Measurements from ENCODE around the gene MCOLN1. TPM values are rescaled to one million over a fixed set of nuclear protein-coding genes. Genes with fewer than 3 reads are reported as not detected.
"Not testable (repeated sequence)": the region's sequence is repeated elsewhere in the genome, so short reads cannot be mapped to it uniquely, and the experiment has no call there.

Gene MCOLN1
- total RNA-seq, 1 donor = 12.0 TPM

GRCh38 chr19:7570761-7571160 is 48.3 kb downstream of the MCOLN1 start:
- DNase-seq (ENCODE audit: low read depth) = no peak
- H3K4me3 ChIP-seq (ENCODE audit: low read depth, low read length) = no peak overlapping the region
- TF ChIP-seq CTCF (IDR thresholded peaks at IDR 0.05; ENCODE audit: insufficient read depth, low read length) = no peak

GRCh38 chr19:7575434-7576040 is 53.1 kb downstream of the MCOLN1 start:
- H3K4me3 ChIP-seq (ENCODE audit: low read depth, low read length) = no peak overlapping the region
- TF ChIP-seq CTCF (IDR thresholded peaks at IDR 0.05; ENCODE audit: insufficient read depth, low read length) = no peak
- no peak for DNase-seq (ENCODE audit: low read depth)

DNA sequence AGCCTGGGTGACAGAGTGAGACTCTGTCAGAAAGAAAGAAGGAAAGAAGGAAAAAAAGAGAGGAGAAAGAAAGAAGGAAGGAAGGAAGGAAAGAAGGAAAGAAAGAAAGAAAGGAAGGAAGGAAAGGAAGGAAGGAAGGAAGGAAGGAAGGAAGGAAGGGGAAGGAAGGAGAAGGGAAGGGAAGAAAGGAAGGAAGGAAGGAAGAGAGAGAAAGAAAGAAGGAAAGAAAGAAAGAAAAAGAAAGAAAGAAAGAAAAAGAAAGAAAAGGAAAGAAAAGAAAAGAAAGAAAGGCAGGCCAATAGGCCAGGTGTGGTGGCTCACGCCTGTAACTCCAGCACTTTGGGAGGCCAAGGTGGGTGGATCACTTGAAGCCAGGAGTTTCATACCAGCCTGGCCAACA is 55.0 kb downstream of the MCOLN1 start:
- DNase-seq (ENCODE audit: low read depth); H3K4me3 ChIP-seq (ENCODE audit: low read depth, low read length): not testable (repeated sequence)

GRCh38 chr19:7578127-7578526 is 55.7 kb downstream of the MCOLN1 start:
- no peak for TF ChIP-seq CTCF (IDR thresholded peaks at IDR 0.05; ENCODE audit: insufficient read depth, low read length)
- no peak for DNase-seq (ENCODE audit: low read depth)
- no peak overlapping the region for H3K4me3 ChIP-seq (ENCODE audit: low read depth, low read length)

DNA sequence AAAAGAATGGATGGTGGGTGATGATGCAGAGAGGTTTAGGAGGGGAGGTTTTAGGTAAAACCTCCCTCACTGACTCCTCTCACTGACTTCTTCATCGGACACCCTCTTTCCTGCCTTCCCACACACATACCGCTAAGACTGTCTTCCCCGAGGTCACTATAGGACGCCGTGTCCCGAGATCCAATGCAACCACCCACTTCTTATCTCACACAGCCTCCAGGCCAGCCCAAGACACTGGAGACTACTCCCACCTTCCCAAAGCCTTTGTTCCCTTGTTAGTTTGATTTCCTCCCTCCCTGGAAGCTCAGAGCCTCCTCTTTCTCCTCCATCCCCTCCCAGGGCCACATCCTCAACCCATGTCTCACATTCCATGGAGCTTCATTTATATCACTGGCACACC is 56.8 kb downstream of the MCOLN1 start:
- no peak overlapping the region for H3K4me3 ChIP-seq (ENCODE audit: low read depth, low read length)
- no peak for TF ChIP-seq CTCF (IDR thresholded peaks at IDR 0.05; ENCODE audit: insufficient read depth, low read length)
- no peak for DNase-seq (ENCODE audit: low read depth)

DNA sequence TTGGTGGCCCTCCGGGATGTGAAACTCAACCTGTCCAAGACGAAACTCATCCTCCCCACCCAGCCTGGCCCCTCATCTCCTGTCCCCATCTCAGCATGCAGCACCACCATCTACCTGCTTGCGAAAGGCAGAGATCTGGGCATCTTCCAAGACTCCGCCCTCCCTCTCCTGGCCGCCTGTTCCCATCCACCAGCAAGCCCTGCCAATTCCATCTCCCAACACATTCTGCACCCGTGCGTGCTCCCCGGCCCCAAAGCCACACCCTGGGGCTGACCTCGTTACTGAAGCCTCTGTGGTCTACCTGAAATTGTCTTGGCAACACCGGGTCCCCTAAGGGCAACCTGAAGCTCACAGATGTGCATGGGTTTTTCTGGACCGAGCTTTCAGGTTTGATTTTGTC is 60.0 kb downstream of the MCOLN1 start:
- no peak for TF ChIP-seq CTCF (IDR thresholded peaks at IDR 0.05; ENCODE audit: insufficient read depth, low read length)
- no peak overlapping the region for H3K4me3 ChIP-seq (ENCODE audit: low read depth, low read length)
- DNase-seq (ENCODE audit: low read depth) = no peak

Small RNA genes lying within 50 kb of the gene (small RNA-seq; reads per million reads assigned to genes)
- not detected for gene AC008878.2

Other genes with a start within 250 kb of the MCOLN1 start
- 13.2 and 30.3 TPM in 2 replicates for gene INSR, start 228.2 kb upstream of the MCOLN1 start, total RNA-seq (ENCODE audit: low replicate concordance)
- gene ARHGEF18, start 173.7 kb upstream of the MCOLN1 start, total RNA-seq (ENCODE audit: low replicate concordance) = 21.2 and 22.3 TPM in 2 replicates
- gene PEX11G, start 33.6 kb upstream of the MCOLN1 start, total RNA-seq (ENCODE audit: low replicate concordance) = 1.6 and 5.4 TPM in 2 replicates
- gene ZNF358, start 6.5 kb upstream of the MCOLN1 start, total RNA-seq (ENCODE audit: low replicate concordance) = 33.9 and 113 TPM in 2 replicates
- 67.8 and 123 TPM in 2 replicates for gene PNPLA6, start 13.1 kb downstream of the MCOLN1 start, total RNA-seq (ENCODE audit: low replicate concordance)
- gene CAMSAP3, start 73.2 kb downstream of the MCOLN1 start, total RNA-seq (ENCODE audit: low replicate concordance) = not detected in 2 replicates
- gene XAB2, start 106.9 kb downstream of the MCOLN1 start, total RNA-seq (ENCODE audit: low replicate concordance) = 26.9 and 30.5 TPM in 2 replicates
- 7.1 and 35.2 TPM in 2 replicates for gene PET100, start 107.2 kb downstream of the MCOLN1 start, total RNA-seq (ENCODE audit: low replicate concordance)
- gene PCP2, start 111.1 kb downstream of the MCOLN1 start, total RNA-seq (ENCODE audit: low replicate concordance) = not detected in 2 replicates
- 0.90 and 2.8 TPM in 2 replicates for gene STXBP2, start 114.5 kb downstream of the MCOLN1 start, total RNA-seq (ENCODE audit: low replicate concordance)
- gene RETN, start 146.4 kb downstream of the MCOLN1 start, total RNA-seq (ENCODE audit: low replicate concordance) = not detected in 2 replicates
- not detected in 2 replicates for gene MCEMP1, start 154.5 kb downstream of the MCOLN1 start, total RNA-seq (ENCODE audit: low replicate concordance)
- 26.3 and 38.8 TPM in 2 replicates for gene TRAPPC5, start 158.2 kb downstream of the MCOLN1 start, total RNA-seq (ENCODE audit: low replicate concordance)
- gene FCER2, start 179.5 kb downstream of the MCOLN1 start, total RNA-seq (ENCODE audit: low replicate concordance) = not detected in 2 replicates
- gene CLEC4G, start 209.5 kb downstream of the MCOLN1 start, total RNA-seq (ENCODE audit: low replicate concordance) = not detected in 2 replicates
- not detected in 2 replicates for gene CD209, start 224.9 kb downstream of the MCOLN1 start, total RNA-seq (ENCODE audit: low replicate concordance)
- gene CLEC4M, start 240.6 kb downstream of the MCOLN1 start, total RNA-seq (ENCODE audit: low replicate concordance) = not detected in 2 replicates